Esophagus squamous epithelium (tissue), 4 donors: ENCODE measurements around the gene UBE3C.

Experiments used
- POLR2A ChIP-seq, 4 donors: fragments of 450-650 bp; IDR thresholded peaks; one replicate each; pipeline ENCODE4 v1.6.1; 2017; ENCODE audit warnings: antibody characterized with exemption in 4 of 4, mild to moderate bottlenecking in 4 of 4, moderate library complexity in 3 of 4
- TF ChIP-seq, protein P1 (sequence below), 6 experiments: fragments of 450-650 bp in 4 of 6; fragments of 200-600 bp in 2 of 6; sonication (generic) in 2 of 6; IDR thresholded peaks; one replicate each; pipeline ENCODE4 v1.5.1; 2016 to 2019; ENCODE audit warnings: antibody characterized with exemption in 6 of 6, mild to moderate bottlenecking in 4 of 6, moderate library complexity in 4 of 6

DNA sequence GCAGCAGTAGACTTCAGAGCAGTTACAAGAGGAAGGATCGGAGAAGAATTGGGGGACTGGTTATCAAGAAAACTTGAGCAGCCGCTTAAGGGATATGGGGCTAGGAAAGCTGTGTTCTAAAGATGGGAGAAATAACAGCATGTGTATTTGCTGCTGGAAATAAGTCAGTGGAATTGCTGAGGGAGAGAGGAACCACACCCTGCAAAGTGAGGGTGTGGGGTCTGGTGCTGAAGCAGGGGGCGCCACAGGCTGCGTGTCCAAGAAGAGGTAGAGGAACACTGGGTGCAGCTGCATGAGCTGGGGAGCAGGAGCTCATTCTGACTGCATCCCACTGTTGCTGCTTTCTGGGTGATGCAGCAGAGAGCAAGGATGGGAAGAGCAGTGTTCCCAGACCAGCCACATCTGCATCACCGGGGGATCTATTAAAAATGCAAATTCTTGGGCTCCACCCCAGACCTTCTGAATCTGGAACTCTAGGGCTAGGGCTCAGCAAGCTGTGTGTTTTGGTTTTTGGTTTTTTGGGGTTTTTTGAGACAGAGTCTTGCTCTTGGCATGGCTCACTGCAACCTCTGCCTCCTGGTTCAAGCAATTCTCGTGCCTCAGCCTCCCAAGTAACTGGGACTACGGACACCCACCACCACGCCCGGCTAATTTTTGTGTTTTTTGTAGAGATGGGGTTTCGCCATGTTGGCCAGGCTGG, 101.0 kb downstream of the UBE3C start:
- TF ChIP-seq POLR2A (IDR thresholded peaks at IDR 0.05) = no peak
- TF ChIP-seq, protein P1, sequence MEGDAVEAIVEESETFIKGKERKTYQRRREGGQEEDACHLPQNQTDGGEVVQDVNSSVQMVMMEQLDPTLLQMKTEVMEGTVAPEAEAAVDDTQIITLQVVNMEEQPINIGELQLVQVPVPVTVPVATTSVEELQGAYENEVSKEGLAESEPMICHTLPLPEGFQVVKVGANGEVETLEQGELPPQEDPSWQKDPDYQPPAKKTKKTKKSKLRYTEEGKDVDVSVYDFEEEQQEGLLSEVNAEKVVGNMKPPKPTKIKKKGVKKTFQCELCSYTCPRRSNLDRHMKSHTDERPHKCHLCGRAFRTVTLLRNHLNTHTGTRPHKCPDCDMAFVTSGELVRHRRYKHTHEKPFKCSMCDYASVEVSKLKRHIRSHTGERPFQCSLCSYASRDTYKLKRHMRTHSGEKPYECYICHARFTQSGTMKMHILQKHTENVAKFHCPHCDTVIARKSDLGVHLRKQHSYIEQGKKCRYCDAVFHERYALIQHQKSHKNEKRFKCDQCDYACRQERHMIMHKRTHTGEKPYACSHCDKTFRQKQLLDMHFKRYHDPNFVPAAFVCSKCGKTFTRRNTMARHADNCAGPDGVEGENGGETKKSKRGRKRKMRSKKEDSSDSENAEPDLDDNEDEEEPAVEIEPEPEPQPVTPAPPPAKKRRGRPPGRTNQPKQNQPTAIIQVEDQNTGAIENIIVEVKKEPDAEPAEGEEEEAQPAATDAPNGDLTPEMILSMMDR (IDR thresholded peaks at IDR 0.05) = no peak
